A204.1 (cell line): Measurements from ENCODE around the gene SLC7A1.

Experiments
- FAIRE-seq: peaks from 2 replicates; lab custom pipeline; 2012; peaks lifted over from hg19 to GRCh38; lab: Jason Lieb, UNC

The SLC7A1 gene

DNA sequence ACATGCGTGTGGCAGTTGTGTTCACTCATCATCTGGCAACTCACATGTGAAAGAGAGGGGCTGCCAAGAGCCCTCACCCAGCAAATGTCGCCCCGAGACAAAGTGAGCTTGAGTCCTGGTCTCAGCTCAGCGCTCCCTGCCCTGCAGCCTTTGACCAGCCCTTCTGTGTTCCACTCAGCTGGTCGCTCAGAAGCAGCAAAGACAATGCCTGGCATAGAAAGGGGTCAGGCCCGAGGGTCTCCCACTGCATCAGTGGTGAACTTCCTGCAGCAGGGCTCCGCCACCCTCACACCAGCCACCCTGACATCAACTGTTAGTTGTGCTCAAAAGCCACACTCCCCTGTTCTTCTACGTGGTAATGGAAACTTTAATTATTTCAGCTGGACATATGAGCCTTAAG, 68.0 kb downstream of the SLC7A1 start:
- FAIRE-seq, result no peak

DNA sequence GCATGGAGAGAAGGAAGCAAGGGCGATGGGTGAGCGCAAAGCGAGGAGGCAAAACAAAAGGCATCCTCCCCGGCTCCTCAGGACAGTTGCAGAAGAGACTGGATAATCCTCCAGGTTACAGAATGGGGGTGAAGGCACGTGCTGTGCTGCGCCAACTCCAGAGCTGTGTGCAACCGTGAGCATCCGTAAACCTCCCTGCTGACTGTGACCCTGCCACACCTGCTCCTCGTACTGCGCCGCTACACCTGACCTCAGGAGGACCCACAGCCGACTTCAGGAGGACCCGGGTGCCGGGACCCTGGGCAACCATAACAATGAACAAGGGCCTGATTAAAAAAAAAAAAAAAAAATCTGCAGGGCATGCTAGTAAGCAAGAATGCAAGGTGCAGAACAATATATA, 68.7 kb downstream of the SLC7A1 start:
- FAIRE-seq, result no peak

GRCh38 chr13:29525757-29526156, 69.7 kb downstream of the SLC7A1 start:
- FAIRE-seq, result no peak

- no peak for FAIRE-seq
These were observed 70.8 kb downstream of the SLC7A1 start for GRCh38 chr13:29524641-29525040.

DNA sequence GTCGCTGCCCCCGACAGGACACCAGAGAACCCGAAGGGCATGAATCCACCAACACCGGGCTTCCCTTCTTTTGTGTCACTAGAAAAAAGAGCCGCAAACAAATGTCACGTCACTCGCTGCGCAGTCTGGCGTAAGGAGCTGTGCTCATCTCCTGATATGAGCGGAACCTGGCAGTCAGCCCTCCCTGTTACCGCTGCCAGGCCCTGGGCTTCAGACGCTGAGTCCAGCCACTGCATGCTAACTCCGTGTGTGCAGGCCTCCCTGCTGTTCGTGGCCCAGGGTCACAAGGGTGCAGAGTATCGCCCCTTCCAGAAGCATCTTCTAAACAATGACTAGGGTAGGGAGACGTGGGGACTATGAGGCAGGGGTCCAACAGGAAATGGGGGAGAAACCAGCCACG, 71.3 kb downstream of the SLC7A1 start:
- no peak for FAIRE-seq

GRCh38 chr13:29523199-29523961, 72.1 kb downstream of the SLC7A1 start:
- no peak for FAIRE-seq

DNA sequence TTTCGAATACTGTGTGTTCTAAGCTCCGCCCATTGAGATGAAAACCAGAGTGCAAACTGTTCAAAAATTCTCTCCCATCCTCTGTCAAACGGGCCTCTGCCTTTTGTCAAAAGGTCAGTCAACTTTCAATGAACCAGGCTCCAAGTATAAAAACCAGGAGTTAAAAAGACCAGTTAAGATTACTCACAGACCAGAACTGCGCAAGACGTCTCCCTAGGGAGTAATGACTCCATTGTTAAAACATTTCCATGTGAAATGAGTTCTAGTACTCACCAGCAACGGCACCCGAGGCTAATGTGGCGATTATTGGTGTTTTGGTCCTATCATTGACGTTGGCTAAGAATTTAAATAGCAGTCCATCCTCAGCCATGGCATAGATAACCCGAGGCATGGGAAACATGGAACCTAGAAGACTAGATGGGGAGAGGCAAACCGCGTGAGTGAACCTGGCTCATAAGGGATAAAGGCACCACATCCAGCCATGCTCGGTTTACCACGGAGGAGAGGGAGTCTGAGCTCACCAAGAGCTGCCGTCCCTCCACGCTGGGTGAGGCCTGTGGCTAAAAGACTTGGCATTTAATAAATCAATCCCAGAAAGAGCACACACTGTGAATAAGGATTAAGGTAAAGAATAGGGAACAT, 73.3 kb downstream of the SLC7A1 start:
- no peak for FAIRE-seq

DNA sequence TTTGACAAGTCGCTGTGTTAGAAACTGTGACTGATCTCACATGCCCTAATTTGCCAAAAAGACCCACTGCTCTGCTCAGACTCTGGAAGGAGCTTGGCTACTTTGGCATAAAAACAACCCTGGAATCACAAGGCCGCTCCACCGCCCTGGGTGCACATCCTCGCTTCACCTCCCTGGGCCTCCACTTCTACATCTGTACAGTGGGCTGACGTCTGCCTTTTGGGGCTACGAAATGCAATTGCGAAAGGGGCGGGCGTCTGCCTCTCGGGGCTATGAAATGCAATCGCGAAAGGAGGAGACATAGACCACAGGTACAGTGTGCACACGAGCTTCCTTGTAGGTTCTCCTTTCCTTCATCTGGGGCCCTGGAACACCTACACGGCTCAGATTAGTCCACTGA, 74.2 kb downstream of the SLC7A1 start:
- FAIRE-seq, result no peak

- FAIRE-seq, result no peak
These were observed 74.8 kb downstream of the SLC7A1 start for GRCh38 chr13:29520671-29521070.

DNA sequence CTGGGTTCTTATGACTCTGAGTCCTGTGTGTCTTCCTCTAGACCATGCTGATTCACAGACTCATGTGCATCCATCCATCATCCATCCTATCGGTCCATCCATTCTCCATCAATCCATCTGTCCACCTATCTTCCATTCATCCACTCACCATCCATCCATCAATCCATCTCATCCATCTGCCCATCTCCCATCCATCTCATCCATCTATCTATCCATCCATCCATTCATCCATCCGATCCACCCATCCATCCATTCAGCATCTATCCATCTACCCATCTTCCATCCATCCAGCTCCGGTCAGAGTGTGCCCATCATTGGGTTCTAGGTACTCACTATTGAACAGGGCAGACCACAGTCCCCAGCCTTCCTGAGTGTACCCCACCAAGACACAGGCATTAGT, 75.6 kb downstream of the SLC7A1 start:
- FAIRE-seq, result no peak

GRCh38 chr13:29516880-29517279, 78.6 kb downstream of the SLC7A1 start:
- no peak for FAIRE-seq

DNA sequence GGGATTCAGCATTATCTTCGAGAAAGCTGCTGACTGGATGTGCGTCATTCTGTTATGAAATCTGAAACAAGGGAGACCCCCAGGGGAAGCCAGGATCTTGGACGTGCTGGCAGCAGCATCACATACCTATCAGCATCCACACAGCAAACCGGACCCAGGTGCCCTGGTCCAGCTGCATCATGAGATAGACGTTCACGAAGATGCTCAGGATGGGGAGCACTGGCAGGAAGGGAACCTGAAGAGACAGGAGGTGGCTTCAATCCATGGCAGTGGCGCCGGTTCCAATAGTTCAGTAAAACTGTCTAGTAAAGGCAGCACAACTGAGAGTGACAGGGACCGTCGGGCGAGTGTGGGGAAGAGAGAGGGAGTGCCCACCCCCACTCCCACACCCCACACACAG, 79.5 kb downstream of the SLC7A1 start:
- no peak for FAIRE-seq

GRCh38 chr13:29515372-29515771, 80.1 kb downstream of the SLC7A1 start:
- FAIRE-seq, result no peak

- no peak for FAIRE-seq
These were observed 80.7 kb downstream of the SLC7A1 start for GRCh38 chr13:29514720-29515310.

DNA sequence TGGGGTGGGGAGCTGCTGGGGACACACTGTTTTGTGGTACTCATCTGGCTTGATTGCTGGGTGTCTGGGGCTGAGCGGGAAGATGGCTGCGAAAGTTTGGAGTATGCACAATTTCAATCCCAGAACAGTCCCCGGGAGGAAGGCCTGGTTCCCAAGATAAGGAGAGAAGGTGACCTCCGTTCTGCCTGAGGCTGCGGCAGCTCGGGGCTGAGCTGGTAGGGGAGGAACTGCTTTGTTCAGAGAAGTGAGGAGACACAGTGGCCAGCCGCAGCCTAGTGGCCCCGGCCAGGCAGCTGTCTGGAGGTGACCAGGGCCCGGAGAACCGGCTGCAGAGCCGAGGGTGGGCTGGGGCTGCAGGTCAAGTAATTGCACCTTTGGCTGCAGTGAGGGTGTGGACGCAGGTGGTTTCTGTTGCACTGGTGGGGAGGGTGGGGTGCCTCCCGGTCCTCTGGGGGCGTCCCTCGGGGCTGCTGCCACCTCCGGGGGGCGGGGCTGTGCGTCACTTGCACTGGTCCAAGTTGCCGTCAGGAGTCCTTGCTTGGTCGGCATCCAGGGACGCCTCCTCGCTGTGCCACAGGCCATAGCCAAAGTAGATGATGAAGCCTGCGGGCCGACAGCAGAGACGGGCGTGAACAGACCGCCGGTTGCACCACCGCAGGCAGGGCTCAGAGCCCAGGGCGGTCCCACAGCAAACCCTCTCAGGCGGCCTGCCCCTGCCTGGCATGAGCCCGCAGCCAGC, 81.3 kb downstream of the SLC7A1 start:
- no peak for FAIRE-seq

DNA sequence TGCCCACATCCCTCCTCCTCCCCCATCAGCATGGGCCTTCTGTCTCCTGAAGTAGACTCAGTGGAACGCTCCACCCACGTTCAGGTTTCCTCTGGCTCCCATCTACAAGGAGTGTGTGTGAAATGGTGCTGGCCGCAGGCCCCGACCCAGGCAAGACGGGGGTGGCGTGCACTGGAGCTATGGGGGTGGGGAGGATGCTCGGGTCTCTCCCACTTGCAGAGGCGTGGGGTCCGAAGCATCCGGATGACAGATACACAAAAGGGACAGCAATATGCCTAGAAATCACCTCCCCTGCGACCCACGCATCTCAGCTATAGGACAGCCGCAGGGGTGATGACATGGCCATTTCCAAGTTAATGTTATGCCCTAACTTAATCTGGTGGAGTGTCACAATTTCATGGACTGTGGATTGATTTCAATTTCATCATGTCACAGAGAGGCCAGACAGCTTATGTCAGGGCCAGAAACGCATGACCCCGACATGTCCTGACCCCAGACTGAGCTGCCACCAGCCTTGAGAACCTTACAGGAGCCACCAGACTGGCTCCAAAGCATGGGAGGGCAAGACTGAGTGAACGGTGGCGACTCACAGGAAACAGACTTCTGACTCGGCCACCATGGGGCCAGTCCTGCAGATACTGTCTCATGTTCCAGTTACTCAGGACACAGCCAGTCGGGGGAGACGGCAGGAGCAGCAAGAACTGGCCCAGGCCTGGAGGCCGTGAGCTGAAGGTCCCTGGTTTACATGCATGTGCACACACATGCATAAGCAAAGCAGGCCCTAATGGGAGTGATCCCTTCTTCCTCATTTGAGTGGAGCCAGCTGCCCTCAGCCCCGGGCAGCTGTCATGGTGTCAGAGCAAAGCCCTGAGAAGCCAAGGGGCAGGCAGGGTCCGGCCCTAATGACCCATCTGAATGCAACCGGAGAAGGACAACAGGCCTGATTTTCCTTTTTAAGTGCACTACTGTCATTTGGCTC, 82.2 kb downstream of the SLC7A1 start:
- FAIRE-seq, result no peak

- no peak for FAIRE-seq
These were observed 83.5 kb downstream of the SLC7A1 start for GRCh38 chr13:29511980-29512379.

DNA sequence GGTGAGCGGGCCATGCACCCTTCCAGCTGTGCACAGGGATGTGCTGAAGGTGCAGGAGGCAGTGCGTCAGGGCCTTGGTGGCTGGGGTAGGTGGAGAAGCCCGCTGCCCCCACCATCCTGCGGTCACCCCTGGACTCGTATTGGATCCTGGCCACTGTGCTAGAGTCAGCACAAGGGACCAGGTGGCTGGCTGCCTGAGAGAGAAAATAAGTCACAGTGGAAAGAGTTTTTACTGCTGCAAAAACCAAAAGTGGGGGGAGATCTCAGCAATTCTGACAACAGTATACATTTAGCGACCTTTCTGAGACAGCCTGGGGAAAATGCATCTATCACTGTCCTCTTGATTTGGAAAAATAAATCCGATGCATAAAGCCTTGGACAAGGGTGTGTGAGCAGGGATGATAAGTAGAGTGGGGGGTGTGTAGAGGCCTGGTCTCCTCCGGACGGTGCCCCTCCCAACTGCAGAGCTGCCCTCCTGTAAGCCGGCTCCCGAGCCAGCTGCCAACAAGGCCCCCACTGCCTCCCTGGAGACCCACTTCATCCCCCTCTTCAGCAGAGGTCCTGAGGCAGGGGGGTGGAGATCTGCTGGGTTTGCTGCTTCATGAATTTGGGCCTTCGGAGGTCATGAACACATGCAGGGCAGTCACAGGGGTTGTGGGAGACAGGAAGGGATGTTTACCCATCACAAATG, 84.2 kb downstream of the SLC7A1 start:
- FAIRE-seq, result no peak

- no peak for FAIRE-seq
These were observed 84.8 kb downstream of the SLC7A1 start for GRCh38 chr13:29510651-29511084.

DNA sequence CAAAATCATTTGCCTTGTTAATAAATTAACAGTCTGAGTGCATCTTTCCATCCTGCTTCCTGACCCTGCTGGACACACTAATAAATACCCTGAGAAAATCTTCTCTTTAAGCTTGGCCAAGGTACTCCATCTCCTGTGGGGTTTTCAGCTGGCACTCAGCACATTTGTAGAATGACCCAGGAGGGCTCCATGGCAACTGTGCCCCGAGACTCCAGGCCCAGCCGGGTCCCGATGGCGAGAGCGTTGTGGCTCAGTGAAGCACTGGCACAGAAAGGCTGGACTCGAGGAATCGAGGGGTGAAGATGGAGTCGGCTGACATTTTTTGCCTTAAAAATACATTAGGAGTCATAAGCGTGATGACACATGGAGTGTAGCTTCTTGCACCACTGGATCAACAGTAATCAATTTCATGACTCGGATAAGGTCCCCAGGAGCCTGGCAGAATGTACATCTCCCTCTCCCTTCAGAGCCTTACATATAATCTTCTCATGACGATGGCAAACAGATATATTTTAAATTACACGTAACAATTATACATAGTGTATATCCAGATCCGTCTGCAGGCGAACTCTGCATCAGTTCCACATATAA, 85.4 kb downstream of the SLC7A1 start:
- FAIRE-seq, result no peak

DNA sequence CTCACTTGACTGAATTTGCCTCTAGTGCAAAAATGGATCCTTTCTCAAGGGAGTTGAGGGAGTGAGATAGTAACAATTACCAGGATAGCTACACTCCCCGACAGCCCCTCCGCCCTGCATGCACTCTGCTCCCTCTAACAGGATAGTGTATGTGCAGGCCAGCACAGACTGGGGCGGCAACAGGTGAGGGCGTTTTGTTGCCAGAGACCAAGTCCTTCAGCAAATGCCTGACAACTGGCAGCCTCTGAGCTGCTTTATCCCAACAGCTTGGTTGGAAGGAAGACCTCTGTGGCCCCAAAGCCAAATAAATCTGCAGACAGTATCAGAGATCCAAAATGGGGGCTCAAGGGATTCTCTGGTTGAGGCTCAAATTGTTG, 86.6 kb downstream of the SLC7A1 start:
- no peak for FAIRE-seq
